Ovary (tissue), 9 donors: ENCODE measurements around the gene KLHL1. TPM values are rescaled to one million over a fixed set of nuclear protein-coding genes. Genes with fewer than 3 reads are reported as not detected.

ENCODE experiments used
- DNase-seq, 5 donors: peaks; one replicate each; pipeline ENCODE4 v3.0.0-alpha.2; 2019 to 2020
- H3K27ac ChIP-seq, 2 donors: fragments of 200-600 bp; one replicate each; pipeline versions ENCODE4 v1.5.1 to v1.8.0; 2019 to 2022
- H3K27me3 ChIP-seq: fragments of 200-600 bp; one replicate; pipeline ENCODE4 v1.8.0; 2022
- H3K36me3 ChIP-seq: fragments of 200-600 bp; sonication (generic); one replicate; pipeline ENCODE4 v1.5.1; 2019
- H3K4me1 ChIP-seq: one replicate; pipeline ENCODE4 v1.8.1; 2013; ENCODE audit warnings: mild to moderate bottlenecking, moderate library complexity; ENCODE audit not compliant: insufficient read depth
- H3K4me3 ChIP-seq: fragments of 200-600 bp; sonication (generic); one replicate; pipeline ENCODE4 v1.5.1; 2017
- H3K9me3 ChIP-seq, 2 donors: fragments of 200-600 bp in 1 of 2; sonication (generic) in 1 of 2; one replicate each; pipeline versions ENCODE4 v1.5.1 to v1.8.1; 2013 to 2019; ENCODE audit warnings: mild to moderate bottlenecking in 1 of 2, moderate library complexity in 1 of 2
- EP300 ChIP-seq: sonication (generic); formaldehyde crosslinking; IDR thresholded peaks from one replicate; pipeline ENCODE4 v1.6.1; 2017; ENCODE audit warnings: antibody characterized with exemption
- POLR2A ChIP-seq: fragments of 450-650 bp; IDR thresholded peaks from one replicate; pipeline ENCODE4 v1.6.1; 2017; ENCODE audit warnings: antibody characterized with exemption, mild to moderate bottlenecking, moderate library complexity
- WGBS, 3 donors: extraction: QIAGEN DNeasy Blood & Tissue Kit in 1 of 3; methylation state at CpG; one replicate each; pipeline versions ENCODE4 v1.1.5 to v1.1.7; 2013 to 2017; 5-methylcytosine and 5-hydroxymethylcytosine counted together
- intact Hi-C, 4 donors: fragments of 100-400 bp; cut with DNase I; formaldehyde crosslinking; loops; one replicate each; pipeline versions ENCODE4 v1.11.0 to v1.15.1; 2022 to 2023
- polyA plus RNA-seq, 2 donors: library from polyadenylated mRNA; stranded (reverse); fragments of 200-250 nt in 1 of 2; fragments of 350-450 nt in 1 of 2; fragmentation: Illumina TruSeq in 1 of 2; extraction: RNeasy Lipid Tissue Mini Kit (QIAGEN cat#74804) in 1 of 2; gene quantifications; one replicate each; pipeline ENCODE4 v1.2.3, GENCODE V29; 2013 to 2014
- total RNA-seq, 7 donors: library from RNA; depleted of rRNA in 2 of 7; stranded (reverse); fragments of >200 nt in 2 of 7; fragmentation: NEBNext Ultra II Directional in 3 of 7; extraction: Animal tissue kit (Norgen Biotek cat#: 25700) in 3 of 7; gene quantifications; one replicate each; pipeline versions ENCODE4 v1.1.0 to v1.2.4, GENCODE V29; 2016 to 2023
- TF ChIP-seq, protein P1 (sequence below), 3 donors: fragments of 450-650 bp in 2 of 3; fragments of 200-600 bp in 1 of 3; IDR thresholded peaks; one replicate each; pipeline versions ENCODE4 v1.5.1 to v1.8.0; 2016 to 2022; ENCODE audit warnings: antibody characterized with exemption in 3 of 3, mild to moderate bottlenecking in 1 of 3
- donor health status: DM: no; HTN: no; CAD: no; lungs with moderate emphysema.
- donor health status: DM: no; HTN: no; CAD: no.
- donor health status: Bipolar disorder and iron deficiency.
- donor health status: DM: yes; HTN: yes; CAD: no.
- donor health status: DM: no; HTN: no; CAD: no.
- donor health status: DM: yes; HTN: yes; CAD: no.

The KLHL1 gene
- total and polyA plus RNA-seq, 9 donors = not detected

DNA sequence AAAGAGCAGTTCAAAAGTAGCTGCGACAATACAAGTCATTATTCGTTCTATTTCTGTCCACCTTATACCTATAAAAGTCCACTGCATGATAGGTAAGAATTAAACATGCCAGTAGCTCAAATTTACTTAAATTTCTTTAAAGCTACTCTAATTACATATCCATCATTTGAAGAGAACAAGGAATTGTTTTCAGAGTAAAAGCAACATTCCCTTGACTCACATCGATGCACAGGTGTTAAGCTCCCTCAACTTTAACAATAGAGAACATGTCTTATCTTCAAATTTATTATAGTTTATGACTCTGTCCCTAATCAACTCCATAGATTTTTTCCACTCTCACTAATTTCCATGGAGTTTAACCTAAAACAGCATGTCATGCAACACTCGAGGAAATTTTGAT, 158.1 kb downstream of the KLHL1 start:
- 60 to 84% (median 81%) methylated on average over 4 of the region's 4 CpGs for WGBS, 3 donors
- no peaks in the 10 kb centered on the region for H3K36me3 ChIP-seq
- no peaks in the 10 kb centered on the region for H3K9me3 ChIP-seq
- no peak overlapping the region for H3K4me3 ChIP-seq
- no peak overlapping the region for H3K27ac ChIP-seq
- peaks cover 3% of the 10 kb centered on the region for H3K27me3 ChIP-seq
- intact Hi-C loops = no loop called here
- no peak for DNase-seq
- no peaks in the 10 kb centered on the region for H3K4me1 ChIP-seq
- no peak for TF ChIP-seq EP300
- TF ChIP-seq, protein P1, sequence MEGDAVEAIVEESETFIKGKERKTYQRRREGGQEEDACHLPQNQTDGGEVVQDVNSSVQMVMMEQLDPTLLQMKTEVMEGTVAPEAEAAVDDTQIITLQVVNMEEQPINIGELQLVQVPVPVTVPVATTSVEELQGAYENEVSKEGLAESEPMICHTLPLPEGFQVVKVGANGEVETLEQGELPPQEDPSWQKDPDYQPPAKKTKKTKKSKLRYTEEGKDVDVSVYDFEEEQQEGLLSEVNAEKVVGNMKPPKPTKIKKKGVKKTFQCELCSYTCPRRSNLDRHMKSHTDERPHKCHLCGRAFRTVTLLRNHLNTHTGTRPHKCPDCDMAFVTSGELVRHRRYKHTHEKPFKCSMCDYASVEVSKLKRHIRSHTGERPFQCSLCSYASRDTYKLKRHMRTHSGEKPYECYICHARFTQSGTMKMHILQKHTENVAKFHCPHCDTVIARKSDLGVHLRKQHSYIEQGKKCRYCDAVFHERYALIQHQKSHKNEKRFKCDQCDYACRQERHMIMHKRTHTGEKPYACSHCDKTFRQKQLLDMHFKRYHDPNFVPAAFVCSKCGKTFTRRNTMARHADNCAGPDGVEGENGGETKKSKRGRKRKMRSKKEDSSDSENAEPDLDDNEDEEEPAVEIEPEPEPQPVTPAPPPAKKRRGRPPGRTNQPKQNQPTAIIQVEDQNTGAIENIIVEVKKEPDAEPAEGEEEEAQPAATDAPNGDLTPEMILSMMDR (IDR thresholded peaks at IDR 0.05) = no peak
- TF ChIP-seq POLR2A = no peak

DNA sequence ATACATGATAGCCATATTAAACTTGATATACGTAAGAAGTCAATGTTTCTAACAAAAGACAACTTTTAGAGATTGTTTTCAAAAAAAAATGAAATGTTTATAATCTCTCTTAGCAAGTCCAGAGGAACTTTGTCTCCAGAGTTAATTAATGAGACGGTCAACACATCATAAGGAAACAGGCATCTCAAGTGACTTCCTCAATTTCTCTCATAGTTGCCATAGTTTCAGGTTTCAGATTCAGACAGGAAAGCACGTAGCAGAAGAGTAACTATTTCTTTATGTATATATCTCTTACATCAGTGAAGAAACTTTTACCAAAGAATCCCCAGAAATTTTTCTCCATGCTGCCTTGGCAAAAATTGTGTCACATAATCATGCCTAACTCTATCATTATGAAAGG, 160.2 kb downstream of the KLHL1 start:
- Histone ChIP-seq H3K27ac (no peak overlapping the region), H3K9me3 (no peaks in the 10 kb centered on the region), H3K36me3 (no peaks in the 10 kb centered on the region), H3K4me1 (no peaks in the 10 kb centered on the region), H3K27me3 (peaks cover 3% of the 10 kb centered on the region), H3K4me3 (no peak overlapping the region)
- intact Hi-C loops = no loop called here
- TF ChIP-seq POLR2A (no peak), EP300 (no peak)
- TF ChIP-seq, protein P1 (IDR thresholded peaks at IDR 0.05) = no peak
- DNase-seq = no peak
- WGBS, 3 donors = 51 to 61% (median 52%) methylated on average over 3 of the region's 3 CpGs

DNA sequence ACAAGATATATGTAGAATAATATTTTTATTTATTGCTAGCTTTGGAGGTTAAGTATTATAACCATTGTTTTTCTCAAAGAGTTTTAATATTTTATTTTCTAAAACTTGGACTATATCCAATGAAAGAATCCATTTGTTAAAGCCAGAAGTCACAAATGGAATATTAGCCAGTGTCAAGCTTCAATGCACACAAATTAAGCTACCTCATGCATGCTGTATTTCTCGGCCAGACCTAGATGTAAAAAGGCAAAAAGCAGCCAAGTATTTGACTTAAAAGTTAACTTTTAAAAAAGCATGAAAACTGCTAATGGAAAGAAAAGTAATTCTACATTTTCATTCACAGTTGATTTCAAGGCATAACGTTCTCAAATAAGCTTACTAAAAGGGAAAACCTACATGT, 160.7 kb downstream of the KLHL1 start:
- no peaks in the 10 kb centered on the region for H3K9me3 ChIP-seq
- 36 to 60% (median 57%) methylated on average over 2 of the region's 2 CpGs for WGBS, 3 donors
- no peak overlapping the region for H3K4me3 ChIP-seq
- peaks cover 3% of the 10 kb centered on the region for H3K27me3 ChIP-seq
- DNase-seq = no peak
- no peaks in the 10 kb centered on the region for H3K4me1 ChIP-seq
- intact Hi-C loops = no loop called here
- H3K36me3 ChIP-seq = no peaks in the 10 kb centered on the region
- TF ChIP-seq, protein P1 (IDR thresholded peaks at IDR 0.05) = no peak
- TF ChIP-seq POLR2A (no peak), EP300 (no peak)
- no peak overlapping the region for H3K27ac ChIP-seq

DNA sequence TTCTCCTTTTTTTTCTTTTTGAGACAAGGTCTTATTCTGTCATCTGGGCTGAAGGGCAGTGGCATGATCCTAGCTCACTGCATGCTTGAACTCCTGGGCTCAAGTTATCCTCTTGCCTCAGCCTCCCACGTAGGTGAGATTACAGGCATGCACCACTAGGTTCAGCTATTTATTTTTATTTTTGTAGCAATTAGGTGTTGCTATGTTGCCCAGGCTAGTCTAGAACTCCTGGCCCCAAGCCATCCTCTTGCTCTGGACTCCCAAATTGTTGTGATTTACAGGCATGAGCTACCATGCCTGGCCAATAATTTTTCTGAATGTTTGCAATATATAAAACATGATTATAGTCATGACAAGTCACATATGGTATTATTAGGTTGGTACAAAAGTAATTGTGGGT, 161.7 kb downstream of the KLHL1 start:
- WGBS, 3 donors = 46 to 67% (median 55%) methylated on average over 1 of the region's 1 CpG
- no peak for DNase-seq
- Histone ChIP-seq H3K4me1 (no peaks in the 10 kb centered on the region), H3K9me3 (no peaks in the 10 kb centered on the region), H3K27me3 (peaks cover 3% of the 10 kb centered on the region), H3K4me3 (no peak overlapping the region), H3K36me3 (no peaks in the 10 kb centered on the region), H3K27ac (no peak overlapping the region)
- TF ChIP-seq EP300 = no peak
- TF ChIP-seq, protein P1 (IDR thresholded peaks at IDR 0.05) = no peak
- TF ChIP-seq POLR2A = no peak
- intact Hi-C loops = no loop called here

DNA sequence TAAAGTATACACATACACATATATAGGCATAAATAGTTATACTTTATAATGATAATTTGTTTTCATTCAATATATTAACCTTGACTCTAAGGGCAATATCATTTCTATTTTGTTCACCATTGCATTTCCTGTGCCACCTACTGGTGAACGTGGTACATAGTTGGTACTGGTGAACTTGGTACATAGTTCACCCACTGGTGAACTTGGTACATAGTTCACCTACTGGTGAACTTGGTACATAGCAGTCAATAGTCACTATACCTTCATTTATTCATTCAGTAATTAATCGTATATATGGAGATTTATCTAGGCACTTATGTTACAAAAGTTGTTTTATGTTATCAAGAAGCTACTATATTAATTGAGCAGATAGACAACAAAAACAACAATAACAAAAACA, 173.2 kb downstream of the KLHL1 start:
- intact Hi-C loops = no loop called here
- H3K36me3 ChIP-seq = no peaks in the 10 kb centered on the region
- H3K27ac ChIP-seq = no peak overlapping the region
- WGBS, 3 donors = 69 to 75% (median 72%) methylated on average over 2 of the region's 2 CpGs
- no peaks in the 10 kb centered on the region for H3K27me3 ChIP-seq
- H3K4me1 ChIP-seq = no peaks in the 10 kb centered on the region
- no peak for DNase-seq
- TF ChIP-seq EP300 = no peak
- TF ChIP-seq, protein P1 (IDR thresholded peaks at IDR 0.05) = no peak
- no peak for TF ChIP-seq POLR2A
- H3K4me3 ChIP-seq = no peak overlapping the region
- H3K9me3 ChIP-seq = no peaks in the 10 kb centered on the region
